Activated CD8-positive, alpha-beta T cell treated with anti-CD3 and anti-CD28 coated beads for 36 hours (primary cell): ENCODE results near the gene TOR4A. TPM values are rescaled to one million over a fixed set of nuclear protein-coding genes. Genes with fewer than 3 reads are reported as not detected.

Experiments used
- ATAC-seq: fragments of 200-7000 bp; cut with Tn5 transposase; one replicate; pipeline ENCODE4 v1.10.0; 2021; ENCODE audit warnings: mild to moderate bottlenecking, moderate library complexity
- CTCF ChIA-PET: fragments of 350-600 bp; sonication (Branson Sonifier 250); formaldehyde crosslinking; loops from one replicate; lab custom pipeline; 2021; ENCODE audit warnings: antibody characterized with exemption; lab: Charles Lee
- POLR2A ChIA-PET: fragments of 350-600 bp; sonication (Branson Sonifier 250); formaldehyde crosslinking; loops from one replicate; lab custom pipeline; 2021; ENCODE audit warnings: antibody characterized with exemption; lab: Charles Lee
- DNase-seq: peaks from one replicate; pipeline ENCODE4 v3.0.0-alpha.2; 2020
- H3K27ac Mint-ChIP-seq: one replicate; pipeline ENCODE4 v1.8.0; 2021; ENCODE audit warnings: mild to moderate bottlenecking, mixed read lengths
- H3K27me3 Mint-ChIP-seq: one replicate; pipeline ENCODE4 v1.8.0; 2021; ENCODE audit warnings: mixed read lengths
- H3K36me3 Mint-ChIP-seq: one replicate; pipeline ENCODE4 v1.8.0; 2021; ENCODE audit warnings: low read depth, mixed read lengths
- H3K4me1 Mint-ChIP-seq: one replicate; pipeline ENCODE4 v1.8.0; 2021; ENCODE audit warnings: low read depth, mixed read lengths
- H3K4me3 Mint-ChIP-seq: one replicate; pipeline ENCODE4 v1.8.0; 2021; ENCODE audit warnings: mild to moderate bottlenecking, moderate library complexity, mixed read lengths
- H3K9me3 Mint-ChIP-seq: one replicate; pipeline ENCODE4 v1.8.0; 2021; ENCODE audit warnings: mixed read lengths
- CTCF ChIP-seq: fragments of 200-600 bp; IDR thresholded peaks from one replicate; pipeline ENCODE4 v1.8.0; 2022; ENCODE audit warnings: antibody characterized with exemption, mild to moderate bottlenecking
- intact Hi-C: fragments of 100-400 bp; cut with micrococcal nuclease; formaldehyde crosslinking; loops from one replicate; pipeline ENCODE4 v1.10.0; 2022
- total RNA-seq, 2 experiments: library from RNA; stranded (reverse); gene quantifications; one replicate each; pipeline ENCODE4 v1.2.3, GENCODE V29; 2021

The TOR4A gene
- total RNA-seq, 2 experiments from 2014 or later: 2.9 to 3.0 TPM

DNA sequence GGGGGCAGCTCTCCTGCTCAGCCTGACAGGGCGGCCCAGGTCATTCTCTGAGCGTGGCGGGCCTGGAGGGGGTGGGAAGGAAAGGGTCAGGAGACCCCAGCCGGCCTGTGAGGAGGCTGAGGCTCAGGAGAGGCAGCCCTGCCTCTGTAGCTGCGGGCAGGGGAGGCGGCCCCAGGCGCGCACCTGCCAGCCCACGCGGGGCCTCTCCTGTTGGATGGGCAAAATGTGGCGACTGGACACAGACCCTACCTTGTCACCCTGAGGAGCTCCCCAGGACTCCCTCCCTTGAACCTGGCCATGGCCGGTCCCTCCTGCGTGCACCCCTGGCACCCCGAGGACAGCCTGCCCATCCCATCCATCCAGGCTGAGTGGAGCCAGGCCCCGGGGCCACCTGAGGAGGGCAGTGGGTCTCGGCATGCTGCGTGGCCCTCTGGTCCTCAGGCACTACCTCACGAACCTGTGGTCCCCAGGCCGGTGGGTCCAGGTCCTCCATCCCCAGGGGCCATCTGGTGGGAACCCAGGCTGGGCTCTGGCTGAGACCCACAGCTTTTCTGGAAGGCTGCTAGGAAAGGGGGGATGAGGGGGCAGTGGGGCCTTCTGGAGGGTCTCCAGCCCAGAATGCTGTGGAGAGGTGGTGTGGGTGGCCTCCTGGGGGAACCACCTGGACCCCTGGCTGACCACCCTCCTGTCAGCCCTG, 39.6 kb downstream of the TOR4A start:
- no peak overlapping the region for H3K27ac Mint-ChIP-seq
- H3K9me3 Mint-ChIP-seq: no peaks in the 10 kb centered on the region

GRCh38 chr9:137317718-137318511, 40.4 kb downstream of the TOR4A start:
- ATAC-seq: no peak
- DNase-seq: no peak
- no peaks in the 10 kb centered on the region for H3K36me3 Mint-ChIP-seq
- CTCF ChIA-PET: interaction anchor here (0.9 to 1.9 kb wide), 2 partner anchors 8 to 31 kb away, joined by 3 to 4 read pairs; no protein-coding TSS in a partner anchor
- POLR2A ChIA-PET: interaction anchor here (0.8 to 0.9 kb wide), 2 partner anchors 16 to 276 kb away, joined by 3 read pairs; partner anchors contain the start of gene NRARP
- no peaks in the 10 kb centered on the region for H3K27me3 Mint-ChIP-seq
- intact Hi-C loops: no loop called here
- TF ChIP-seq CTCF: no peak
- no peak overlapping the region for H3K27ac Mint-ChIP-seq
- no peak overlapping the region for H3K4me3 Mint-ChIP-seq
- H3K4me1 Mint-ChIP-seq: peaks cover 5% of the 10 kb centered on the region
- H3K9me3 Mint-ChIP-seq: no peaks in the 10 kb centered on the region

More for the DNA sequence above, 39.6 kb downstream of the TOR4A start:
- Mint-ChIP-seq H3K36me3 (no peaks in the 10 kb centered on the region), H3K4me1 (peaks cover 5% of the 10 kb centered on the region), H3K27me3 (no peaks in the 10 kb centered on the region), H3K4me3 (no peak overlapping the region)
- ChIA-PET CTCF (interaction anchor here (1.9 kb wide), 1 partner anchor 9 kb away, joined by 4 read pairs; no protein-coding TSS in a partner anchor), POLR2A (interaction anchor here (0.6 to 1.1 kb wide), 3 partner anchors 11 to 30 kb away, joined by 3 to 4 read pairs (median 4); partner anchors contain the start of gene NRARP)
- DNase-seq (no peak), ATAC-seq (no peak)
- no peak for TF ChIP-seq CTCF
- intact Hi-C loops: no loop called here

- intact Hi-C loops: no loop called here
- no peak for TF ChIP-seq CTCF
- no peaks in the 10 kb centered on the region for H3K27me3 Mint-ChIP-seq
- no peaks in the 10 kb centered on the region for H3K36me3 Mint-ChIP-seq
- ATAC-seq: no peak
- H3K27ac Mint-ChIP-seq: no peak overlapping the region
- no peak overlapping the region for H3K4me3 Mint-ChIP-seq
- POLR2A ChIA-PET: interaction anchor here (0.8 kb wide), 1 partner anchor 275 kb away, joined by 3 read pairs; no protein-coding TSS in a partner anchor
- CTCF ChIA-PET: interaction anchor here (0.9 kb wide), 1 partner anchor 32 kb away, joined by 3 read pairs; no protein-coding TSS in a partner anchor
- peaks cover 5% of the 10 kb centered on the region for H3K4me1 Mint-ChIP-seq
- H3K9me3 Mint-ChIP-seq: no peaks in the 10 kb centered on the region
- DNase-seq: no peak
Observed at GRCh38 chr9:137318602-137319001, 41.1 kb downstream of the TOR4A start.

GRCh38 chr9:137319011-137319738, 41.6 kb downstream of the TOR4A start:
- POLR2A ChIA-PET: interaction anchor here (0.8 kb wide), 1 partner anchor 274 kb away, joined by 3 read pairs; no protein-coding TSS in a partner anchor
- ATAC-seq (no peak), DNase-seq (no peak)
- peaks cover 5% of the 10 kb centered on the region for H3K4me1 Mint-ChIP-seq
- H3K4me3 Mint-ChIP-seq: no peak overlapping the region
- no peak for TF ChIP-seq CTCF
- CTCF ChIA-PET: interaction anchor here (0.6 to 1.1 kb wide), 2 partner anchors 32 to 58 kb away, joined by 3 read pairs; no protein-coding TSS in a partner anchor
- peaks cover under 1% of the 10 kb centered on the region for H3K27me3 Mint-ChIP-seq
- H3K36me3 Mint-ChIP-seq: no peaks in the 10 kb centered on the region
- H3K9me3 Mint-ChIP-seq: no peaks in the 10 kb centered on the region
- intact Hi-C loops: no loop called here
- H3K27ac Mint-ChIP-seq: no peak overlapping the region
